HTERT RPE-1 (cell line): Measurements from ENCODE around the gene HNRNPF.
"Not testable (repeated sequence)": the region's sequence is repeated elsewhere in the genome, so short reads cannot be mapped to it uniquely, and the experiment has no call there.

Experiments
- in situ Hi-C: fragments of 300-500 bp; cut with MboI; formaldehyde crosslinking; loops from 4 replicates; pipeline ENCODE4 v1.14.3; 2020; ENCODE audit warnings: low sequenced_read_pairs

Gene HNRNPF

DNA sequence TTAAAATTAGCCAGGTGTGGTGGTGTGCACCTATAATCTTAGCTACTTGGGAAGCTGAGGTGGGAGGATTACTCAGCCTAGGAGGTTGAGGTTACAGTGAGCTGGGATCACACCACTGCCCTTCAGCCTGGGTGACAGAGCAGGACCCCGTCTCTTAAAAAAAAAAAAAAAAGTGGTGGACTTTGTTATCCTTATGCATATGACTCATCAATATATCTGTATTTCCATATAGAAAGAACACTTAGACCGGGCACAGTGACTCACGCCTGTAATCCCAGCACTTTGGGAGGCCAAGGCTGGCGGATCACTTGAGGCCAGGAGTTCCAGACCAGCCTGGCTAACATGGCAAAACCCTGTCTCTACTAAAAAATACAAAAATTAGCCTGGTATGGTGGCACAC is 13.0 kb upstream of the HNRNPF start:
- in situ Hi-C loops = not testable (repeated sequence)

DNA sequence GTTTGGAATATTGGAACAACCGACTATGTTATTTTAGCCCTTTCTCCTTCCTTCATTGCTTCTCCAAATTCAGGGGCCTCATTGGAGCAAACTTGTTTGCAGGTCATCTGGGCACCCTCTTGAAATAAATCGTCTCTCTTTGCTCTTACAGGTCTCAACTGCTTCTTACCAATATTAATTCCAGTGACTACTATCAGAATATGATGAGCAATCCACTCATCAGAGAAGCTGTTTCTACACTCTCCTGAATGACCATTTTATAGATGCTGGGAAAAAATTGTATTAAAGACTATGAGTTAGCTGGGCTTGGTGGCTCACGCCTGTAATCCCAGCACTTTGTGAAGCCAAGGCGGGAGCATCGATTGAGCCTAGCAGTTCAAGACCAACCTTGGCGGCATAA is 12.5 kb upstream of the HNRNPF start:
- in situ Hi-C loops = no loop called here

- in situ Hi-C loops = no loop called here
These were observed 12.2 kb upstream of the HNRNPF start for GRCh38 chr10:43421201-43421507.

- in situ Hi-C loops = no loop called here
These were observed 11.6 kb upstream of the HNRNPF start for GRCh38 chr10:43420369-43421200.

DNA sequence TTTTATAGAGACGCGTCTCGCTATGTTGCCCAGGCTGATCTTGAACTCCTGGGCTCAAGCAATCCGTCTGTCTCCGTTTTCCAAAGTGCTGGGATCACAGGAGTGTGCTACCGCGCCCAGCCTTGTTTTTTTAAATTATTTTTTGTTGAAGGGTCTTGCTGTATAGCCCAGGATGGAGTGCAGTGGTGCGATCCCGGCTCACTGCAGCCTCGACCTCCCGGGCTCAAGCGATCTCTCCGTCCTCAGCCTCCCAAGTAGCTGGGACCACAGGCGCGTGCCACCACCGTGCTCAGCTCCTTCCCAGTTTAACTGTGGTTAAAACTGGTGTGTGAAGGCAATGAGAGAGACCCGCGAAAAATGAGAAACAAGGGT is 11.0 kb upstream of the HNRNPF start:
- in situ Hi-C loops = no loop called here

- in situ Hi-C loops = no loop called here
These were observed 9.2 kb upstream of the HNRNPF start for GRCh38 chr10:43417950-43418768.

DNA sequence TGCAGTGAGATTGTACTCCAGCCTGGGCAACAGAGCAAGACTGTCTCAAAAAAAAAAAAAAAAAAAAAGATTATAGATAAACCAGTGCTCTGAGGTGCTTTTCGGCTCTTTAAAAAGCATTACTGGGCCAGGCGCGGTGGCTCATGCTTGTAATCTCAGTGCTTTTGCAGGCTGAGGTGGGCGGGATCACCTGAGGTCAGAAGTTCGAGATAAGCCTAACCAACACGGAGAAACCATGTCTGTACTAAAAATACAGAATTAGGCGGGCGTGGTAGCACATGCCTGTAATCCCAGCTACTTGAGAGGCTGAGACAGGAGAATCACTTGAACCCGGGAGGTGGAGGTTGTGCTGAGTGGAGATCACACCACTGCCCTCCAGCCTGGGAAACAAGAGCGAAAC is 6.6 kb upstream of the HNRNPF start:
- in situ Hi-C loops = no loop called here

- in situ Hi-C loops = no loop called here
These were observed 2.5 kb upstream of the HNRNPF start for GRCh38 chr10:43411536-43411935.

- in situ Hi-C loops = no loop called here
These were observed 1.4 kb upstream of the HNRNPF start for GRCh38 chr10:43410345-43410744.

DNA sequence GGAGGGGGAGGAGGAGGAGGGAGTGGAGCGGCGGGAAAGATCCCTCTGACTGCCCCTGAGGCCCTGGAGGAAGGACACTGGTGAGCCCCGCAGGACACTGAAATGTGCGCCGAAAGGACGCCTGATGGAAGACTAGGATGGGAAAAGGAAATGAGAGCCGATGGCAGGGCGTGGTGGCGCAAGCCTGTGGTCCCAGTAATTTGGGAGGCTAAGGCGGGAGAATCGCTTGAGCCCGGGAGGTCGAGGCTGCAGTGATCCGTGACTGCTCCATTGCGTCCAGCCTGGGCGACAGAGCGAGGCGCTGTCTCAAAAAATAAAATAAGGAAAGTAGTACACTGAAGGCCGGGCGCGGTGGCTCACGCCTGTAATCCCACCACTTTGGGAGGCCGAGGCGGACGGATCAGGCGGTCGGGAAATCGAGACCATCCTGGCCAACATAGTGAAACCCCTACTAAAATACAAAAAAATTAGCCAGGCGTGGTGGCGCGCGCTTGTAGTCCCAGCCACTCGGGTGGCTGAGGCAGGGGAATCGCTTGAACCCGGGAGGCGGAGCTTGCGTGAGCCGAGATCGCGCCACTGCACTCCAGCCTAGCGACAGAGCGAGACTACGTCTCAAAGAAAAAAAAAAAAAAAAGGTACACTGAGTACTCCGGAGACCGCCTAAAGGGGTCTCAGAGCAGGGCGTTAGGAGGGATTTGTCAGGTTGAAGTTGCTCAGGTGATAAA is 561 bp upstream of the HNRNPF start:
- in situ Hi-C loops = no loop called here

- in situ Hi-C loops = no loop called here
These were observed 666 bp downstream of the HNRNPF start for GRCh38 chr10:43408331-43408709.

GRCh38 chr10:43407576-43408330 is 1.2 kb downstream of the HNRNPF start:
- in situ Hi-C loops = no loop called here

GRCh38 chr10:43407148-43407575 is 1.8 kb downstream of the HNRNPF start:
- in situ Hi-C loops = no loop called here

DNA sequence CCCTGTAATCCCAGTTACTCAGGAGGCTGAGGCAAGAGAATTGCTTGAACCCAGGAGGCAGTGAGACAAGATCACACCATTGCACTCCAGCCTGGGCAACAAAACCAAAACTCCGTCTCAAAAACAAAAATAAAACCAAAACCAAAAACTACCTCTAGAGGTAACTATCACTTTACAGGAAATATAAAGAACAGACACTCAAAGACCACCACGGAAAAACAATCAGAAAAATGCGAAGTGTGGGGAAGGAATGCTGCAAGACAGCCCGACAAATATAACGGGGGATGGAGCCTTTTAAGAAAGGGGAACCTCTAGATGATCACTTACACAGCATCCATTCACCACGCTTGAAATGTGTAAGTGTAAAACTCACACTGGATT is 4.3 kb downstream of the HNRNPF start:
- in situ Hi-C loops = no loop called here

DNA sequence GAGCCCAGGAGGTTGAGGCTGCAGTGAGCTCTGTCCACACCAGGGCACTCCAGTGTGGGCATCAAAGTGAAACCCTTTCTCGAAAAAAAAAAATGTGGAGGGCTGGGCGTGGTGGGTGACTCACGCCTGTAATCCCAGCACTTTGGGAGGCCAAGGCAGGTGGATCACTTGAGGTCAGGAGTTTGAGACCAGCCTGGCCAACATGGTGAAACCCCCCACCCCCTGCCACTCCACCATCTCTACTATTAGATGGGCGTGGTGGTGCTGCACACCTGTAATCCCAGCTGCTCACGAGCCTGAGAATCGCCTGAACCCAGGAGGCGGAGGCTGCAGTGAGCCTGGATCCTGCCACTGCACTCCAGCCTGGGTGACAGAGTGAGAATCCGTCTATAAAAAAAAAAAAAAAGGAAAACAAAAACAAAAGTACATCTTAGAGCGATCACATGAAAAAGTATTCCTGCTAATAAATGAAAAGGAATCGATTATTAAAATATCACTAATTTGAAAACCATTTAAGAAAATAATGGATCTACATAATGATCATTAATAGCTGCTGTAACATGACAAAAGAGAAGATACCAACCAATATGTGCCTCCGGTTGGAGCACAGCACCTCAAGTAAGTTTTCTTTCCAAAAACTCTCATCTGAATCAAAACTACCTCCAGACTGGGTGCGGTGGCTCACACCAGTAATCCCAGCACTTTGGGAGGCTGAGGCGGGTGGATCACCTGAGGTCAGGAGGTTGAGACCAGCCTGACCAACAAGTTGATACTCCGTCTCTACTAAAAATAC is 4.9 kb downstream of the HNRNPF start:
- in situ Hi-C loops = no loop called here

DNA sequence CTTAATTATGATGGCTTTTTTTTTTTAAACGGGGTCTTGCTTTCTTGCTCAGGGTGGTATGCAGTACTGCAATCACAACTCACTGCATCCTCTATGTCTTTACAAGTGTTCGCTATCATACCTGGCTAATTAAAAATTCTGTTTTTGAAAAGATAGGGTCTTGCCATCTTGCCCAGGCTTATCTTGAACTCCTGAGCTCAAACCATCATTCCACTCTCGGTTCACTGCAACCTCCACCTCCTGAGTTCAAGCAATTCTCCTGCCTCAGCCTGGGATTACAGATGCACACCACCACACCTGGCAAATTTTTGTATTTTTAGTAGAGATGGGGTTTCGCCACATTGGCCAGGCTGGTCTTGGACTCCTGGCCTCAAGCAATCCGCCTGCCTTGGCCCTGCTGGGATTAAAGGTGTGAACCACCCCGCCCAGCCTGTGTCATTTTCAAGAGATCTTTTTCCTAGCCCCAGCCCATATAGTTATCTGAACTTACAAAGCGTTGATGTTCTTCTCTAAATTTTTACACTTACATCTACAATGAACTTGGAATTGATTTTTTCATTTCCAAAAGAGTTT is 6.0 kb downstream of the HNRNPF start:
- in situ Hi-C loops = no loop called here

DNA sequence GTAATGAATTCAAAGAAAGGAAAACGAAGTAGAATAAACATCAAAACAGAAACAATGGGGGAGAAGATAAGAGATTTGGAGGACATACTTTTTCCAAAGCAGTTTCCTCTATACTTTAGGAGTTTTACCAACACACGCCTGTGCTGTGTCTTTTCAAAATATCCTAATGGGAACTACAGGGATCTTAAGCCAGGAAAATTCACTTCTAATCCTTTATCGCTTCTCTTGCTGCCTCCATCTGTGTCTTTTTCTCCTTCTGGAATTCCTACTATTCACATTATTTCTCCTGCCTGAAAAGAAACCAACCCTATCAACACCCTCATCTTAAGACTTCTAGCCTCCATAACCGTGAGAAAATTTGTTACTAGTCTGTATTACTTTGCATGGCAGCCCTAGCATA is 6.8 kb downstream of the HNRNPF start:
- in situ Hi-C loops = no loop called here

DNA sequence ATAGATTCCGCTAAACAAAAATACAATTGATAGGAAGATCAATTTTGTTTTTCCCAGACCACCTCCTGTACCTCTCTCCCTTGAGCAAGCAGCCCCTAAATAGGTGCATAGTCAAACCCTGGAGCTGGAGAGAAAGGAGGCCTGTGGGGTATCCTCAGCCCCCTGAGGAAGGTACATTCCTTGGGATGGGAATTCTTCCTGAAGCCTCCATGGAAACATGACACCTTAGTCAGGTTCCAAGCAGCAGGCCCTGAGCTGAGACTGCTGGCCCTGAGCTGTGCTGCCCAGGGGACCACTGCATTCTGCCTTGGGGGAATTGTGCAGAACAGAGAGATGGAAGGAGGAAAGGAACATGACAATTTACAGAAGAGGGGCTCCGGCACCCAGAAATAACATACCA is 7.4 kb downstream of the HNRNPF start:
- in situ Hi-C loops = no loop called here

DNA sequence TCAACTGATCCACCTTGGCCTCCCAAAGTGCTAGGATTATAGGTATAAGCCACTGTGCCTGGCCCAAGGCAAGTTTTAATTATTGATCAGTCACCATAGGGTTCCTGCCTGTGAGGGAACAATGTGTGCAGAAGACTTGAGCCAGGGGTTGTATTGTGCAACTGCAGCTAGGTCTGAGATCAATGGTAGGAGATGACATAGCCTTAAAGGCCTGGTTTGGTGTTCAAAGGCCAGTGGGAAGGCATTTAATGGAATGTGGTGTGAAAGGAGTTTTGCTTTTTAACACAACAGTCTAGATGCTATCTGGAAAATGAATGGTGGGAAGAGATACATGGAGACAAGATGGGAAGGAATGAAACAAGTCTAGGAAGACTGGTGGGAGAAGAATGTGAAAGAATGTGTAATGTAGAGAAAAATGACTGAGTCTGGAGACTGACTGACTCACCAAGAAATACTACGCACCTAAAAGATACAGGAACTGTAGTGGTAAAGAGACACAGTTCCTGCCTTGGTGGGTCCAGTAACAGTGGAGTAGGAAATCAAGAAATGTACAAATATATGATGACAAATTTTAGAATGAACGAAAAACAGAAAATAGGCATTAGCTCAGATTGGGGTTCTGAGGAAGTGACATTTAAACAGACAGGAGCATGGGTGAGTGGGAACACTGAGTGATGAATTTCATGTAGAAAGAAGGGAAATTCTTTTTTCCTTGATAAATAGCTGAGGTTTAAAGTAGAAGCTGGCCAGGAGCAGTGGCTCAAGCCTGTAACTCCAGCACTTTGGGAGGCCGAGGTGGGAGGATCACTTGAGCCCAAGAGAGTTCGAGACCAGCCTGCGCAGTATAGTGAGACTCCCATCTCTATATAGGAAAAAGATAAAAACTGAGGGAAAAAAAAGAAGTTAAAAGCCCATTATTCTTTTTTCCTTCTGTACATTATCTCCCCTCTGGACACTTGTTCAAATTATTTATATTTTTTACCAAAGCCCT is 9.4 kb downstream of the HNRNPF start:
- in situ Hi-C loops = no loop called here
